GM13977 (cell line): Measurements from ENCODE around the gene PIK3R5.

Experiments
- DNase-seq: peaks from one replicate; pipeline ENCODE4 v3.0.0; 2012; ENCODE audit warnings: low spot score
- in situ Hi-C: fragments of 300-500 bp; cut with MboI; formaldehyde crosslinking; loops from one replicate; pipeline ENCODE4 v1.12.0; 2022; ENCODE audit warnings: low sequenced_read_pairs, low pct_unique_long_range_greater_than_20kb, mixed read lengths, inconsistent platforms; ENCODE audit not compliant: unreplicated experiment
- TF ChIP-seq, protein P1 (sequence below): IDR thresholded peaks from 2 replicates; pipeline ENCODE4 v1.5.1; 2012; ENCODE audit warnings: mild to moderate bottlenecking, control low read depth; ENCODE audit not compliant: insufficient read depth; ENCODE audit errors: extremely low read depth, missing control alignments

PIK3R5 gene

DNA sequence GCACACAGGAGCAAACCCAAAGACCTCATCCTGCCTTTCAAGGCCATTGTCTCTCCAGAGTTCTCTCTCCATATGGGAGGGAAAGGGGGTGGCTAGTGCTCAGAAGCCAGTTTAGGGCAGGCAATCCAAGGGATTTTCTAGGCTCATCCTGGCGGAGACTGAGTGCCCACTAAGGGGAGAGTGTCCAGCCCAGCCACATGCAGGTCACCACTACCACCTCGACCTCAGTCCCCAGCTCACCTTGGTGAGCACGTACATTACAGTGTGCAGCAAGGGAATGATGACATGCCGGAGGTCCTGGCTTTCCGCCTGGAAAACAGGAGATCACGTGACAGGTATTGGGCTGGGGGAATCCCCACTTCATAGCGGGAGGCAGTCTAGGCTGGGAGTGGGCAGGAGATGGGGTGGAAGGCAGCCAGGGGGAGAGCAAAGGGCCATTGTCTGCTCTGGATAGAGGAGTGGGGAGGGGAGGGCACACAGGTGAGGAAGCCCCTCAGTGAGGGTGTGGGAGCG is 127.9 kb downstream of the PIK3R5 start:
- in situ Hi-C loops, result no loop called here
- DNase-seq, result no peak
- TF ChIP-seq, protein P1, sequence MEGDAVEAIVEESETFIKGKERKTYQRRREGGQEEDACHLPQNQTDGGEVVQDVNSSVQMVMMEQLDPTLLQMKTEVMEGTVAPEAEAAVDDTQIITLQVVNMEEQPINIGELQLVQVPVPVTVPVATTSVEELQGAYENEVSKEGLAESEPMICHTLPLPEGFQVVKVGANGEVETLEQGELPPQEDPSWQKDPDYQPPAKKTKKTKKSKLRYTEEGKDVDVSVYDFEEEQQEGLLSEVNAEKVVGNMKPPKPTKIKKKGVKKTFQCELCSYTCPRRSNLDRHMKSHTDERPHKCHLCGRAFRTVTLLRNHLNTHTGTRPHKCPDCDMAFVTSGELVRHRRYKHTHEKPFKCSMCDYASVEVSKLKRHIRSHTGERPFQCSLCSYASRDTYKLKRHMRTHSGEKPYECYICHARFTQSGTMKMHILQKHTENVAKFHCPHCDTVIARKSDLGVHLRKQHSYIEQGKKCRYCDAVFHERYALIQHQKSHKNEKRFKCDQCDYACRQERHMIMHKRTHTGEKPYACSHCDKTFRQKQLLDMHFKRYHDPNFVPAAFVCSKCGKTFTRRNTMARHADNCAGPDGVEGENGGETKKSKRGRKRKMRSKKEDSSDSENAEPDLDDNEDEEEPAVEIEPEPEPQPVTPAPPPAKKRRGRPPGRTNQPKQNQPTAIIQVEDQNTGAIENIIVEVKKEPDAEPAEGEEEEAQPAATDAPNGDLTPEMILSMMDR, result no peak

DNA sequence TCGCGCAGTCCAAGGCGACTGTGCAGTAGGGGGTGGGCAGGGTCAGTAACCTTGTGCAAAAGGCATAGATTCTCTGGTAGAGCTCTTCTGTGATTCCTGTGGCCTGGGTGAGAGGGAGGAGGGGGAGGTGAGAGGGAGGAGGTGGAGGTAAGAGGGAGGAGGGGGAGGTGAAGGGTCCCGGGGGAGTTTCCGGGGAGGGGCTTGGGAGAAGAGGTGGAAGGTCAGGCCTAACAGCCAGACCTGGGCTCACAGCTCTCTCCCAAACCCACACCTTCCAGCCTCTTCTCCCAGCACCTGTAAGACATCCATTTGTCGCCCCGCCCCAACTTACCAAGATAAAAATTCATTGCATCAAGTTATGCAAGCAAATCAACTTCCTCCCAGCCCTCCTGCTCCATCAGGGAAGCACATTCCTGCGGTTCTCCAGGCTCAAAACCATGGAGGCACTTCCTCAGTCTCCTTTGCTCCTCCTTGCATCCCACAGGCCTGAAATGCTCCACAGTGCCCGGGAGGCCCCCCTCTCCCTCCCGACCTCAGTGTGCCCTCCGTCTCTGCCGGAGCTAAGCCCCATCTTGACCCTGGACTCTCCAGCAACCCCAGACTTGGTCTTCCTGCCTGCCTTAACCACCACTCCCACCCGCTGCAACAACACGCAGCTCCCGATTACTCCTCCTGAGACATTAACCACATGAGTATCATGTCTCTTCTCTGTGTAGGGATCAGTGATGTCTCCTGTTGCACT is 128.5 kb downstream of the PIK3R5 start:
- TF ChIP-seq, protein P1, result no peak
- DNase-seq, result no peak
- in situ Hi-C loops, result no loop called here

DNA sequence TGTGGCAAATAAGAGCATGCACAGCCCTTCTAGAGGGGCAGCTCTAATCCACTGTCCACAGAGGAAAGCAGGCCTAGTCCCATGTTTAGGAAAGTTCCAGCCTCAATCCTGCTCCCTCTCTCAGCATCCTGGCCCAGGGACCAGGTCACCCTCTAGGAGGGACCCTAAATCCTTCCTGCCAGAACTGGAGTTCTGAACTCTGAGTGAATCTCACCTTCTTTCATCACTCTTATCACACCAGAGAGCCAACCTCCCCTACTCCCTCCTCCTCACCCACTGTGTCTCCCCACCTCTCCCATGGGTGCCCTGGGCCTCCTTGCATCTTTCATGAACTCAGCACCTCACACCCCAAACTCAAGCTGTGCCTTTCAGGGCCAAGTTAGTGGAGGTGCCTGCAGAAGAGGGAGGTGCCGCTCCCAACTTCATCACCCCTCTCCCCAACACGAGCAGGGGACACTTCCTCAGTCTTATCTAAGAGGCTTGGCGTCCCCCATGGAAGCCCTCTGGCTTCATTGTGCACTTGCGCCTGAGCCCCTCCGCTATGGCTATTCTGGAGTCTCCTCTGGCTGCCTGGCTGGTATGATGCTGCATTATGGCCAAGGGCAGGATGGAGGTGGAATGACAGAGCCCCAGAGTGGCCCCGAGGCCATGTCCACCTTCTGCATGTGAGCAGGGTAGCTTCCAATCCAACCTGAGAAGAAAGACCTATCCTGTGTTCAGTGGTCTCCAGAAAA is 129.7 kb downstream of the PIK3R5 start:
- no peak for DNase-seq
- TF ChIP-seq, protein P1, result no peak
- in situ Hi-C loops, result no loop called here

DNA sequence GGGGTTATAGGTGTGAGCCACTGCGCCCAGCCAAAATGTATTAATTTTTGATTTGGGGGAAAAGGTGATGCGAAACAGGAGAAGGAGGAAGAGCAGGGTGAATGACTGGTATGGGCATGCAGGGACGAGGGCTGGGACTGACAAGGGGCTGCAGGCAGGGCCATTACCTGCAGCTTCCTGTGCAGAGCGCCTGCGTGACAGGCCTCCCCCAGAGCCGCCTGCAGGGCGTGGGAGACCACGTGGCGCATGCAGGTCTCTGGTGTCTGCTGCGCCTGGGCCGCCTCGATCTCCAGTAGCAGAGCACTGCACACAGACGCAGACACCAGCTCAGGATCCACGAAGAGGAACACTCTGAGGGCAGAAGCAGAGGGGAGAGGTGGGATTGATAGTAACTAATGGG is 130.4 kb downstream of the PIK3R5 start:
- in situ Hi-C loops, result no loop called here
- TF ChIP-seq, protein P1, result no peak
- no peak for DNase-seq

DNA sequence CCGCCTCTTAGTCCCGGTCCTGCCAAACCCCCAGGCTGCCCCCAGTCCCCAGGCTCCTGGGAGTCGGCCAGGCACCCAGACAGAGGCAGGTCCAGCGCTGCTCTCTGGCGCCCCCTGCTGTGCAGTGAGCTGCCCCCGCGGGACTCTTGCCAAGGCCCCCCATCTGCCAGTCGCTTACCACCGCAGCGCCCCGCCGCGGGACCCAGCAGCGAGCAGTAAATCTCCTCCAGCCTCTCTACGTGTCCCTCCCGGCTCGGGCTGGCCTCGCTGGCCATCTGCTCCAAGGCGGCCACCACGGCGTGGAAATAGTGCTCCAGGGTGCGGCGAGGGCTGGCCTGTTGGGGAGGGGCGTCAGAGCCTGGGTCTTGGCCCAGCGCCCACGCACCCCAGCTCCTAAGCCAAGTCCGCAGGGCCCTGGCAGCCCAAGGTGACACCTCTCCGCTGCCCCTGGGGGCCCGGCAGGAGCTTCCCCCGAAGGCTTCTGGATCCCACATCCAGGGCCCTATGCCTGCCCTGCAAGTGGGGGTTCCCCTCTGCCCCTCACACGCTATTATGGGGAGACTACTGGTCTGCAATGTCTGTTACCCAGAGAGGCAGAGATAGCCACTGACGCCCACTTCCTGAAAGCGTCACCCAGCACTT is 132.7 kb downstream of the PIK3R5 start:
- DNase-seq, result no peak
- TF ChIP-seq, protein P1, result peak; percentile 61

DNA sequence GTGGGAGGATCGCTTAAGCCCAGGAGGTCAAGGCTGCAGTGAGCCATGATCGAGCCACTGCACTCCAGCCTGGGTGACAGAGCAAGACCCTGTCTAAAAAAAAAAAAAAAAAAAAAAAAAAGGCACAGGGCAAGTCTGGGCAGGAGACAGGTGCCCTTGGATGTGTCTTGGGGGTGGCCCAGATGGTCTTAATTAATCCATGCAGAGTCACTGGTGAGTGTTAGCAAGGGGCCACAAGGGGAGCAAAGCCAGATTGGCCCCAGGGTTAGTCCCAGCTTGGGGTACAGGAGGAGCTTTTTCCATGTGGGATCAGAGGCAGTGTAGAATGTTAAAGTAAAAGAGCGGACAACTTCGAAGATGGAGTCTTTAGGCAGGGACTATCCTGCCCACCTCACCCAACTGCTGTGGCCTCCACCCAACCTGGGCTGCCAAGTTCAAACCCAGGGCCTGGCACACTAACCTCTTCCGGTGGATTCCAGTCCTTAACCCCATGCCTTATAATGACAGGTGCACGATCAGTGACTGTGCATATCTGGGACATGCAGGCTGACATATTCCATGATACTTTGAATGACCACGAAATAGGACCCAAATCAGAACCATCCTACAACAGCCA is 134.2 kb downstream of the PIK3R5 start:
- in situ Hi-C loops, result no loop called here
- DNase-seq, result no peak
- TF ChIP-seq, protein P1, result no peak

More for the DNA sequence above, 132.7 kb downstream of the PIK3R5 start:
- in situ Hi-C loops, result no loop called here
